ENCODE measurements around the gene L1CAM. TPM values are rescaled to one million over a fixed set of nuclear protein-coding genes. Genes with fewer than 3 reads are reported as not detected.

L1CAM gene
- total RNA-seq, 1 donor from 2014 or later = 0.49 TPM

DNA sequence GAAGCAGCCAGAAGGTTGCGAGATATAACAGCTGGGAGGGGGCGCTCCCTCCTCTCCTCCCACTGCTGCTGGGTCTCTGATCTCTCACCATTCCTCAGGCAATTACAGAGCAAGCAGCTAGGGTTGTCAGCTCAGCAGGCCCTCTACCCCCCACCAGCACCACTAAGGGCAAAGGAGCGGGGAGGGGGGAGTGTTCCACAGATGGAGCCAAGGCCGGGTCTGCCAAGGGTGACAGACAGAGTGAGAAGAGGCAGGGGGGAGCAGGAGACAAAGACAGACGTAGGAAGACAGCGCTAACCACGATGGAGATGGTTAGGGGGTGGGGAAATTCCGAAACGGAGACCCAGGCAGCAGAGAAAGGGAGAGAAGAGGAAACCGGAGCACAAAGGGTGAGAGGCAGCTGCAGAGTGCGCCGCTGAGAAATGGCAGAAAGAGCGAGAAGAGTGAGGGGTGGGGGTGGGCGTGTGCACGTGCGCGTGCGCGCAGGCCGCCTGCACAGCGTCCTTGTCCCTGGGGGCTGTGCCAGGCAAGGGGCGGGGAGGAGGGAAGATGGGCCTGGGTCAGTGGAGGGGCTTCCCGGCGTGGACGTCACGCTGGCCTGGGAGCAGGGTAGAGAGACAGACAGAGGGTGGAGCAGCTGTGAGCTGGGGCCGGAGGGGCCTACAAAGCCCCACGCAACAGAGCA is 6.9 kb downstream of the L1CAM start:
- H3K27ac Mint-ChIP-seq = no peak overlapping the region

DNA sequence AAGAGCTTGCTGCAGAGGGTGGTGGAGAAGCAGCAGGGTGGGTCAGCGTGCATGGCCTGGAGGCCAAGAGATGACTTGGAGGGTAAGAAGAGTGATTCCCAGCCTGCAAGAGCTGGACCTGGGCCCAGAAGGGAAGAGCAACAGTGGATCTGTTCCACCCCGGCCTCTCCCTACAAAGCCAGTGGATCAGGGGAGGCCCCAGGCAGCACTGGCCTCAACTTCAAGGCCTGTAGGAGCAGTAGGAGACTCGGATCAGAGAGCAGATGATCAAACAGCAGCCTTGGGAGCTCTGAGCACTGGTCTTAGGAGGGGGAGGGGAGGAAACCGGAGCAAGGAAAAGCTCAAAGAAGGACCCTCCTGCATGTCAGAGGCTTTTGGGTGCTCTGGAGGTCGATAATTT is 7.6 kb downstream of the L1CAM start:
- H3K36me3 Mint-ChIP-seq = no peaks in the 10 kb centered on the region
- H3K4me1 Mint-ChIP-seq = peaks cover 49% of the 10 kb centered on the region
- Histone ChIP-seq H3K27ac (no peak overlapping the region), H3K4me1 (peaks cover 18% of the 10 kb centered on the region), H3K36me3 (no peaks in the 10 kb centered on the region), H3K9me3 (ENCODE audit: low read depth) (no peaks in the 10 kb centered on the region), H4K20me1 (ENCODE audit: low read depth) (peaks cover 15% of the 10 kb centered on the region), H3K79me2 (ENCODE audit: low read depth) (no peaks in the 10 kb centered on the region), H3K27me3 (peaks cover under 1% of the 10 kb centered on the region), H3K4me2 (peak overlapping the region; percentile 76), H3K4me3 (no peak overlapping the region), H3K9ac (no peak overlapping the region), H3F3A (ENCODE audit: low read depth) (peaks cover 16% of the 10 kb centered on the region), H2AFZ (replicated peaks) (no peak overlapping the region)
- no peak for TF ChIP-seq EZH2 (IDR thresholded peaks at IDR 0.05)
- TF ChIP-seq, protein P1, sequence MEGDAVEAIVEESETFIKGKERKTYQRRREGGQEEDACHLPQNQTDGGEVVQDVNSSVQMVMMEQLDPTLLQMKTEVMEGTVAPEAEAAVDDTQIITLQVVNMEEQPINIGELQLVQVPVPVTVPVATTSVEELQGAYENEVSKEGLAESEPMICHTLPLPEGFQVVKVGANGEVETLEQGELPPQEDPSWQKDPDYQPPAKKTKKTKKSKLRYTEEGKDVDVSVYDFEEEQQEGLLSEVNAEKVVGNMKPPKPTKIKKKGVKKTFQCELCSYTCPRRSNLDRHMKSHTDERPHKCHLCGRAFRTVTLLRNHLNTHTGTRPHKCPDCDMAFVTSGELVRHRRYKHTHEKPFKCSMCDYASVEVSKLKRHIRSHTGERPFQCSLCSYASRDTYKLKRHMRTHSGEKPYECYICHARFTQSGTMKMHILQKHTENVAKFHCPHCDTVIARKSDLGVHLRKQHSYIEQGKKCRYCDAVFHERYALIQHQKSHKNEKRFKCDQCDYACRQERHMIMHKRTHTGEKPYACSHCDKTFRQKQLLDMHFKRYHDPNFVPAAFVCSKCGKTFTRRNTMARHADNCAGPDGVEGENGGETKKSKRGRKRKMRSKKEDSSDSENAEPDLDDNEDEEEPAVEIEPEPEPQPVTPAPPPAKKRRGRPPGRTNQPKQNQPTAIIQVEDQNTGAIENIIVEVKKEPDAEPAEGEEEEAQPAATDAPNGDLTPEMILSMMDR (IDR thresholded peaks at IDR 0.05) = no peak
- TF ChIP-seq EZH2phosphoT487 (IDR thresholded peaks at IDR 0.05) = no peak
- H3K27me3 Mint-ChIP-seq (ENCODE audit: insufficient read depth, low read depth) = peaks cover 19% of the 10 kb centered on the region
- no peak for DNase-seq (ENCODE audit: low spot score)
- H3K4me3 Mint-ChIP-seq = peak overlapping the region; percentile 72
- peaks cover 25% of the 10 kb centered on the region for H3K9me3 Mint-ChIP-seq
- H3K27ac Mint-ChIP-seq = no peak overlapping the region

More for the DNA sequence above, 6.9 kb downstream of the L1CAM start:
- Mint-ChIP-seq H3K4me3 (peak overlapping the region; percentile 43), H3K9me3 (peaks cover 25% of the 10 kb centered on the region), H3K36me3 (no peaks in the 10 kb centered on the region), H3K27me3 (ENCODE audit: insufficient read depth, low read depth) (peaks cover 19% of the 10 kb centered on the region), H3K4me1 (peaks cover 46% of the 10 kb centered on the region)
- no peak for TF ChIP-seq EZH2 (IDR thresholded peaks at IDR 0.05)
- TF ChIP-seq, protein P1 (IDR thresholded peaks at IDR 0.05) = peak; percentile 7
- Histone ChIP-seq H3F3A (ENCODE audit: low read depth) (peaks cover 11% of the 10 kb centered on the region), H3K79me2 (ENCODE audit: low read depth) (no peaks in the 10 kb centered on the region), H3K9ac (no peak overlapping the region), H3K9me3 (ENCODE audit: low read depth) (no peaks in the 10 kb centered on the region), H4K20me1 (ENCODE audit: low read depth) (peaks cover 10% of the 10 kb centered on the region), H3K27me3 (peaks cover 8% of the 10 kb centered on the region), H3K27ac (no peak overlapping the region), H3K4me2 (peak overlapping the region; percentile 76), H3K4me3 (peak overlapping the region; percentile 31), H2AFZ (replicated peaks) (no peak overlapping the region), H3K4me1 (peaks cover 17% of the 10 kb centered on the region), H3K36me3 (no peaks in the 10 kb centered on the region)
- peak; percentile 60 for DNase-seq (ENCODE audit: low spot score)

DNA sequence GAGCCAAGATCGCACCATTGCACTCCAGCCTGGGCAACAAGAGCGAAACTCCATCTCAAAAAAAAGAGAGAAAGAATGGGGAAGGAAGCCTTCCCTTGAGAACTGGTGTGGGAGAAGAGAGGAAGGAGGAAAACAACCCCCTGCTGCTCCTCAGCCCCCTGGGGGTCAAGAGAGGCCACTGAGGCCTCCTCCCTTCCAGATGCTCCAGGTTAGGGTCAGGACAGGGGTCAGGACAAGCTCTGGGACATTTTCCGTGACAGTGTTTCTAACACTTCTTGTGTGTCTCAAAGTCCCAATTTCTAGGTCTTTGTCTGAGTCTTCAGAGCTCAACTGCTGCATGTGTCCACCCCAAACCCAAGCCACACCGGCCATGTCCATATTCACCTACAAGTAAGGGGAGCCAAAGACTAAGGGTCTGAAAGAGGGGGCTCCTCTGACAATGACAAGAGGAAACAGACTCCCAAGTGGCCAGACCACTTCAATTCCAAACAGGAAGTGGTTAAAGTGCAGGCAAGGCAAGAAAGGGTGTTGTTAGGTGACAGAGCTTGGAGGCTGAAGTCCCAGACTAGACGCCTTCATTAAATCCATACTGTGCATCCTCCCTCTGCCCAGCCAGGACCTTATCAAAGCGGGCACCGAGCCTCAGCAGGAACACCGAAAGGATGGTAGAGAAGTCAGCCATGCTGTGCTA is 8.3 kb downstream of the L1CAM start:
- no peaks in the 10 kb centered on the region for H3K9me3 ChIP-seq (ENCODE audit: low read depth)
- H3K4me3 ChIP-seq = no peak overlapping the region
- H3K27me3 Mint-ChIP-seq (ENCODE audit: insufficient read depth, low read depth) = peaks cover 19% of the 10 kb centered on the region
- DNase-seq (ENCODE audit: low spot score) = no peak
- no peak overlapping the region for H2AFZ ChIP-seq (replicated peaks)
- H3K27ac ChIP-seq = no peak overlapping the region
- no peaks in the 10 kb centered on the region for H3K79me2 ChIP-seq (ENCODE audit: low read depth)
- H3K9ac ChIP-seq = no peak overlapping the region
- peak overlapping the region; percentile 72 for H3K4me3 Mint-ChIP-seq
- H3K27me3 ChIP-seq = no peaks in the 10 kb centered on the region
- peaks cover 21% of the 10 kb centered on the region for H3K4me1 ChIP-seq
- peaks cover 54% of the 10 kb centered on the region for H3K4me1 Mint-ChIP-seq
- peaks cover 16% of the 10 kb centered on the region for H3F3A ChIP-seq (ENCODE audit: low read depth)
- H3K4me2 ChIP-seq = no peak overlapping the region
- H3K9me3 Mint-ChIP-seq = peaks cover 25% of the 10 kb centered on the region
- H4K20me1 ChIP-seq (ENCODE audit: low read depth) = peaks cover 19% of the 10 kb centered on the region
- TF ChIP-seq EZH2 (IDR thresholded peaks at IDR 0.05) (no peak), EZH2phosphoT487 (IDR thresholded peaks at IDR 0.05) (no peak)
- TF ChIP-seq, protein P1 (IDR thresholded peaks at IDR 0.05) = no peak
- H3K36me3 Mint-ChIP-seq = no peaks in the 10 kb centered on the region
- no peak overlapping the region for H3K27ac Mint-ChIP-seq
- H3K36me3 ChIP-seq = no peaks in the 10 kb centered on the region

All from neural progenitor cell (in vitro differentiated cells).